A549 (cell line): ENCODE results near the gene IDI1. TPM values are rescaled to one million over a fixed set of nuclear protein-coding genes. Genes with fewer than 3 reads are reported as not detected.
A peak's percentile ranks its signal among the peaks of the same experiment; 100 is the strongest.
"Not testable (repeated sequence)": the region's sequence is repeated elsewhere in the genome, so short reads cannot be mapped to it uniquely, and the experiment has no call there.

Source experiments
- ATAC-seq, 2 experiments: fragments of 200-7000 bp in 1 of 2; fragments of >200 bp in 1 of 2; cut with Nextera tagmentation in 1 of 2; cut with Tn5 transposase in 1 of 2; 3 replicates each; pipeline versions ENCODE4 v1.8.0 to v1.9.1; 2018 to 2020; ENCODE audit warnings: mild to moderate bottlenecking in 1 of 2, moderate library complexity in 1 of 2
- CTCF ChIA-PET: fragments of 300-600 bp; sonication (Branson Sonifier 250); formaldehyde crosslinking; extraction: SDS; loops from one replicate; lab custom pipeline; 2021; ENCODE audit warnings: antibody characterized with exemption, inconsistent platforms; lab: Yijun Ruan, JAX
- POLR2A ChIA-PET: fragments of 350-600 bp; formaldehyde crosslinking; extraction: SDS; loops from one replicate; lab custom pipeline; 2021; ENCODE audit warnings: antibody characterized with exemption, inconsistent platforms; lab: Yijun Ruan, JAX
- DNase-seq, 2 experiments: peaks; one replicate each; pipeline versions ENCODE4 v3.0.0 to v3.0.0-alpha.2; 2011 to 2016; ENCODE audit warnings: low read depth in 1 of 2, low spot score in 1 of 2
- FAIRE-seq: peaks from 2 replicates; lab custom pipeline; 2011; peaks lifted over from hg19 to GRCh38; lab: Jason Lieb, UNC
- H3K27ac ChIP-seq, 2 experiments: fragments of >200 bp; sonication (Bioruptor Twin); formaldehyde crosslinking; 3 replicates each; pipeline ENCODE4 v1.5.1; 2016 to 2017
- H3K4me1 ChIP-seq: fragments of >200 bp; sonication (Bioruptor Twin); formaldehyde crosslinking; 3 replicates; pipeline ENCODE4 v1.6.1; 2016
- H3K4me2 ChIP-seq: fragments of >200 bp; sonication (Bioruptor Twin); formaldehyde crosslinking; 3 replicates; pipeline ENCODE4 v1.6.1; 2016
- H3K4me3 ChIP-seq: fragments of >200 bp; sonication (Bioruptor Twin); formaldehyde crosslinking; 3 replicates; pipeline ENCODE4 v1.5.1; 2016
- H3K9me3 ChIP-seq: fragments of >200 bp; sonication (Bioruptor Twin); formaldehyde crosslinking; 3 replicates; pipeline ENCODE4 v1.6.1; 2016
- BHLHE40 ChIP-seq: IDR thresholded peaks from 2 replicates; pipeline ENCODE4 v1.6.1; 2012; ENCODE audit warnings: low read depth, low read length, inconsistent platforms
- CBX8 ChIP-seq: fragments of 200-600 bp; sonication (generic); IDR thresholded peaks from 2 replicates; pipeline ENCODE4 v1.6.1; 2016
- CHD2 ChIP-seq: fragments of 150-350 bp; IDR thresholded peaks from 2 replicates; pipeline ENCODE4 v1.6.1; 2014; ENCODE audit warnings: low read length; ENCODE audit not compliant: partially characterized antibody
- CHD4 ChIP-seq: fragments of 200-600 bp; sonication (generic); IDR thresholded peaks from 2 replicates; pipeline ENCODE4 v1.6.1; 2016; ENCODE audit warnings: antibody characterized with exemption, mild to moderate bottlenecking, borderline replicate concordance
- EHF ChIP-seq: fragments of 250-450 bp; sonication (Bioruptor Pico); IDR thresholded peaks from 2 replicates; pipeline ENCODE4 v1.5.0; 2020; ENCODE audit warnings: mild to moderate bottlenecking
- HDAC2 ChIP-seq: fragments of 200-600 bp; sonication (generic); IDR thresholded peaks from 2 replicates; pipeline ENCODE4 v1.6.1; 2016
- HEYL ChIP-seq: fragments of 250-450 bp; sonication (Bioruptor Pico); IDR thresholded peaks from 2 replicates; pipeline ENCODE4 v1.8.0; 2021; ENCODE audit warnings: mild to moderate bottlenecking, moderate library complexity
- HOXA7 ChIP-seq: fragments of 250-450 bp; sonication (Bioruptor Pico); IDR thresholded peaks from 2 replicates; pipeline ENCODE4 v1.5.0; 2020; ENCODE audit warnings: mild to moderate bottlenecking, moderate library complexity
- HOXB5 ChIP-seq: fragments of 250-450 bp; sonication (Bioruptor Pico); IDR thresholded peaks from 2 replicates; pipeline ENCODE4 v1.5.0; 2020; ENCODE audit warnings: mild to moderate bottlenecking, moderate library complexity
- KDM5A ChIP-seq: fragments of 200-600 bp; sonication (generic); IDR thresholded peaks from 2 replicates; pipeline ENCODE4 v1.6.1; 2016; ENCODE audit warnings: antibody characterized with exemption, mild to moderate bottlenecking
- MYC ChIP-seq: IDR thresholded peaks from 2 replicates; pipeline ENCODE4 v1.6.1; 2012; ENCODE audit warnings: mild to moderate bottlenecking, inconsistent platforms, low read length, improper control_type of control experiment, borderline replicate concordance
- TP53 ChIP-seq: fragments of 250-450 bp; sonication (Bioruptor Pico); IDR thresholded peaks from 2 replicates; pipeline ENCODE4 v1.5.0; 2021; ENCODE audit warnings: mild to moderate bottlenecking, moderate library complexity
- ZSCAN20 ChIP-seq: fragments of 250-450 bp; sonication (Bioruptor Pico); IDR thresholded peaks from 2 replicates; pipeline ENCODE4 v1.8.0; 2022; ENCODE audit warnings: mild to moderate bottlenecking, moderate library complexity
- WGBS: methylation state at CpG from one replicate; pipeline ENCODE4 v1.1.6; 2017; ENCODE audit errors: missing lambda C conversion rate; 5-methylcytosine and 5-hydroxymethylcytosine counted together
- polyA plus RNA-seq, 4 experiments: library from polyadenylated mRNA; depleted of rRNA in 3 of 4; stranded (reverse); fragments of >200 nt; fragmentation: RNase III in 1 of 4; extraction: RNeasy Plus Mini Kit Qiagen cat#74134 plus additional on column Dnase treatment in 1 of 4; gene quantifications; 2 replicates in 3 of 4; 3 replicates in 1 of 4; pipeline ENCODE4 v1.2.3, GENCODE V29; 2011 to 2017
- TF ChIP-seq, protein P1 (sequence below): fragments of >200 bp; sonication (Bioruptor Twin); formaldehyde crosslinking; IDR thresholded peaks from 3 replicates; pipeline ENCODE4 v1.6.1; 2016
- TF ChIP-seq, protein P2 (sequence below): fragments of 250-450 bp; sonication (Bioruptor Pico); IDR thresholded peaks from 2 replicates; pipeline ENCODE4 v1.5.0; 2021; ENCODE audit warnings: mild to moderate bottlenecking, moderate library complexity, borderline replicate concordance
- TF ChIP-seq, protein P3 (sequence below): fragments of 200-600 bp; sonication (generic); IDR thresholded peaks from 2 replicates; pipeline ENCODE4 v1.6.1; 2016; ENCODE audit warnings: antibody characterized with exemption, mild to moderate bottlenecking, moderate library complexity
- TF ChIP-seq, protein P4 (sequence below): fragments of >200 bp; sonication (Bioruptor Twin); formaldehyde crosslinking; IDR thresholded peaks from 2 replicates; pipeline ENCODE4 v1.6.1; 2016

Gene IDI1
- polyA plus RNA-seq, 2 of the 4 experiments (the other 2 are of a cell fraction) = 55.8 to 65.0 TPM

DNA sequence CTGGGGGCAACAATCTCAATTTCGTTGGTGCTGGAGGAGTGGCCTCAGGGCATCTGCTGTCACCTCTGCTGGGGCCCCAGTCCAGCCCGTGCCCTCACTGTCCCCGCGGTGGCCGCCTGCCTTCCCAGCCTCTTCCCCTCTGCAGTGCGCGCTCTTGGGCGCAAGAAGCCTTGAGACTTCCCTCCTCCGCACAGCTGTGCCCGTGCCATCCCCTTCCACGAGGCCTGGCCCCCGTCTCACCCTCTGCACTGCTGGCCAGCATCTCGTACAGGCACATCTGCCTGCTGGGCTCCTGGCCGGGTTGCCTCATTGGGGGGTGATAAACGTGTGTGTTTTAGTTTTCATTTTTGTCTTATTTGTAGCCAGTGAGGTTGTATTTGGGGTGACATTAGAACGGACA is 37.2 kb downstream of the IDI1 start:
- Histone ChIP-seq H3K9me3 (no peaks in the 10 kb centered on the region), H3K4me1 (no peaks in the 10 kb centered on the region), H3K4me3 (no peak overlapping the region), H3K4me2 (no peak overlapping the region), H3K27ac (no peak overlapping the region)
- POLR2A ChIA-PET = no interaction called here
- CTCF ChIA-PET = interaction anchor here (1.0 kb wide), 1 partner anchor 25 kb away, joined by 4 read pairs; no protein-coding TSS in a partner anchor
- DNase-seq (no peak), FAIRE-seq (no peak), ATAC-seq (peak in 1 of 2 experiments; percentile 11; a peak in 1 of 6 replicates)
- 95% methylated on average over 16 of the region's 16 CpGs for WGBS
- TF ChIP-seq, protein P1, sequence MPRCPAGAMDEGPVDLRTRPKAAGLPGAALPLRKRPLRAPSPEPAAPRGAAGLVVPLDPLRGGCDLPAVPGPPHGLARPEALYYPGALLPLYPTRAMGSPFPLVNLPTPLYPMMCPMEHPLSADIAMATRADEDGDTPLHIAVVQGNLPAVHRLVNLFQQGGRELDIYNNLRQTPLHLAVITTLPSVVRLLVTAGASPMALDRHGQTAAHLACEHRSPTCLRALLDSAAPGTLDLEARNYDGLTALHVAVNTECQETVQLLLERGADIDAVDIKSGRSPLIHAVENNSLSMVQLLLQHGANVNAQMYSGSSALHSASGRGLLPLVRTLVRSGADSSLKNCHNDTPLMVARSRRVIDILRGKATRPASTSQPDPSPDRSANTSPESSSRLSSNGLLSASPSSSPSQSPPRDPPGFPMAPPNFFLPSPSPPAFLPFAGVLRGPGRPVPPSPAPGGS = no peak
- no peak for TF ChIP-seq BHLHE40

DNA sequence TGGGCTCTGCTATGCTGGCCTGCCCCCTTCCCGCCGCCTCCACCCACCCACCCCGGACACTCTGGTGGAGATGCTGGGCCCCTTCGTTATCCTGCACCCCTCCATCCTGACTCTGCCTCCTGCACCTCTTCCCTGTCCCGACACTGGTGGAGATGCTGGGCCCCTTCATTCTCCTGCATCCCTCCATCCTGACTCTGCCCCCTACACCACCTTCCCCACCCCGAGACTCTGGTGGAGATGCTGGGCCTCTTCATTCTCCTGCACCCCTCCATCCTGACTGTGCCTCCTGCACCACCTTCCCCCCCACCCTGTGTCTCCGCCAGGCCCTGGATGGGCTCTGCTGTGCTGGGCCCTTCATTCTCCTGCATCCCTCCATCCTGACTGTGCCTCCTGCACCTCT is 38.2 kb downstream of the IDI1 start:
- FAIRE-seq = no peak
- Histone ChIP-seq H3K9me3 (no peaks in the 10 kb centered on the region), H3K4me3 (no peak overlapping the region)
- peak in 1 of 2 experiments; percentile 27; a peak in 3 of 6 replicates for ATAC-seq
- ChIA-PET POLR2A (no interaction called here), CTCF (no interaction called here)
- WGBS = 98% methylated on average over 4 of the region's 7 CpGs
- TF ChIP-seq CHD4 (no peak), HOXB5 (no peak), MYC (no peak), HEYL (CRISPR knock-in tag) (no peak), CHD2 (no peak), TP53 (CRISPR knock-in tag) (no peak), HDAC2 (no peak), KDM5A (no peak), EHF (CRISPR knock-in tag) (no peak), CBX8 (no peak), HOXA7 (CRISPR knock-in tag) (no peak), ZSCAN20 (CRISPR knock-in tag) (no peak)
- TF ChIP-seq, protein P2, sequence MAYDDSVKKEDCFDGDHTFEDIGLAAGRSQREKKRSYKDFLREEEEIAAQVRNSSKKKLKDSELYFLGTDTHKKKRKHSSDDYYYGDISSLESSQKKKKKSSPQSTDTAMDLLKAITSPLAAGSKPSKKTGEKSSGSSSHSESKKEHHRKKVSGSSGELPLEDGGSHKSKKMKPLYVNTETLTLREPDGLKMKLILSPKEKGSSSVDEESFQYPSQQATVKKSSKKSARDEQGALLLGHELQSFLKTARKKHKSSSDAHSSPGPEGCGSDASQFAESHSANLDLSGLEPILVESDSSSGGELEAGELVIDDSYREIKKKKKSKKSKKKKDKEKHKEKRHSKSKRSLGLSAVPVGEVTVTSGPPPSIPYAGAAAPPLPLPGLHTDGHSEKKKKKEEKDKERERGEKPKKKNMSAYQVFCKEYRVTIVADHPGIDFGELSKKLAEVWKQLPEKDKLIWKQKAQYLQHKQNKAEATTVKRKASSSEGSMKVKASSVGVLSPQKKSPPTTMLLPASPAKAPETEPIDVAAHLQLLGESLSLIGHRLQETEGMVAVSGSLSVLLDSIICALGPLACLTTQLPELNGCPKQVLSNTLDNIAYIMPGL (CRISPR knock-in tag) = no peak
- TF ChIP-seq, protein P3, sequence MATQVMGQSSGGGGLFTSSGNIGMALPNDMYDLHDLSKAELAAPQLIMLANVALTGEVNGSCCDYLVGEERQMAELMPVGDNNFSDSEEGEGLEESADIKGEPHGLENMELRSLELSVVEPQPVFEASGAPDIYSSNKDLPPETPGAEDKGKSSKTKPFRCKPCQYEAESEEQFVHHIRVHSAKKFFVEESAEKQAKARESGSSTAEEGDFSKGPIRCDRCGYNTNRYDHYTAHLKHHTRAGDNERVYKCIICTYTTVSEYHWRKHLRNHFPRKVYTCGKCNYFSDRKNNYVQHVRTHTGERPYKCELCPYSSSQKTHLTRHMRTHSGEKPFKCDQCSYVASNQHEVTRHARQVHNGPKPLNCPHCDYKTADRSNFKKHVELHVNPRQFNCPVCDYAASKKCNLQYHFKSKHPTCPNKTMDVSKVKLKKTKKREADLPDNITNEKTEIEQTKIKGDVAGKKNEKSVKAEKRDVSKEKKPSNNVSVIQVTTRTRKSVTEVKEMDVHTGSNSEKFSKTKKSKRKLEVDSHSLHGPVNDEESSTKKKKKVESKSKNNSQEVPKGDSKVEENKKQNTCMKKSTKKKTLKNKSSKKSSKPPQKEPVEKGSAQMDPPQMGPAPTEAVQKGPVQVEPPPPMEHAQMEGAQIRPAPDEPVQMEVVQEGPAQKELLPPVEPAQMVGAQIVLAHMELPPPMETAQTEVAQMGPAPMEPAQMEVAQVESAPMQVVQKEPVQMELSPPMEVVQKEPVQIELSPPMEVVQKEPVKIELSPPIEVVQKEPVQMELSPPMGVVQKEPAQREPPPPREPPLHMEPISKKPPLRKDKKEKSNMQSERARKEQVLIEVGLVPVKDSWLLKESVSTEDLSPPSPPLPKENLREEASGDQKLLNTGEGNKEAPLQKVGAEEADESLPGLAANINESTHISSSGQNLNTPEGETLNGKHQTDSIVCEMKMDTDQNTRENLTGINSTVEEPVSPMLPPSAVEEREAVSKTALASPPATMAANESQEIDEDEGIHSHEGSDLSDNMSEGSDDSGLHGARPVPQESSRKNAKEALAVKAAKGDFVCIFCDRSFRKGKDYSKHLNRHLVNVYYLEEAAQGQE = no peak
- TF ChIP-seq, protein P4, sequence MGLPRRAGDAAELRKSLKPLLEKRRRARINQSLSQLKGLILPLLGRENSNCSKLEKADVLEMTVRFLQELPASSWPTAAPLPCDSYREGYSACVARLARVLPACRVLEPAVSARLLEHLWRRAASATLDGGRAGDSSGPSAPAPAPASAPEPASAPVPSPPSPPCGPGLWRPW = no peak
- TF ChIP-seq, all 56 proteins: peak for 0
- no peak overlapping the region for H3K27ac ChIP-seq
- H3K4me2 ChIP-seq = no peak overlapping the region
- DNase-seq = no peak
- no peaks in the 10 kb centered on the region for H3K4me1 ChIP-seq

DNA sequence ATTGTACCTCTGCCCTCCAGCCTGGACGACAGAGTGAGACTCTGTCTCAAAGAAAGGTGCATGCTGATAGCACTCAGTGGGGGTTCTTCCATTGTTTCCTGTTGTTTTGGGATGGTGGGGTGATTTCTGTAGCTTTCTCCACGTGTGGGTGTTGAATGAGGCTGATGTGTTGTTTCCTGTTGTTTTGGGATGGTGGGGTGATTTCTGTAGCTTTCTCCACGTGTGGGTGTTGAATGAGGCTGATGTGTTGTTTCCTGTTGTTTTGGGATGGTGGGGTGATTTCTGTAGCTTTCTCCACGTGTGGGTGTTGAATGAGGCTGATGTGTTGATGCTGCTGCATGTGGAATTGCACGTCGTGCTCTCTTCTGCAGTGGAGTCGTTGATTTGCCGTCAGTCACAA is 39.0 kb downstream of the IDI1 start:
- DNase-seq, H3K4me1 ChIP-seq, POLR2A ChIA-PET, H3K9me3 ChIP-seq, H3K27ac ChIP-seq, ATAC-seq, H3K4me2 ChIP-seq, CTCF ChIA-PET, H3K4me3 ChIP-seq, FAIRE-seq: not testable (repeated sequence)
- WGBS = 78% methylated on average over 7 of the region's 8 CpGs
